NB4 (cell line): ENCODE results near the gene AKIRIN1.
A peak's percentile ranks its signal among the peaks of the same experiment; 100 is the strongest.
"Not testable (repeated sequence)": the region's sequence is repeated elsewhere in the genome, so short reads cannot be mapped to it uniquely, and the experiment has no call there.

Source experiments
- DNase-seq: peaks from one replicate; pipeline ENCODE4 v3.0.0; 2010; ENCODE audit warnings: low read depth
- H3K4me3 ChIP-seq: one replicate; pipeline ENCODE4 v1.5.1; 2011; ENCODE audit warnings: mild to moderate bottlenecking, low read depth, low read length, moderate library complexity
- MAX ChIP-seq: IDR thresholded peaks from 2 replicates; pipeline ENCODE4 v1.6.1; 2011; ENCODE audit warnings: low read depth, low read length
- MYC ChIP-seq: IDR thresholded peaks from 2 replicates; pipeline ENCODE4 v1.6.1; 2011; ENCODE audit warnings: low read depth, low read length
- POLR2A ChIP-seq: IDR thresholded peaks from 2 replicates; pipeline ENCODE4 v1.6.1; 2011; ENCODE audit warnings: mild to moderate bottlenecking; ENCODE audit not compliant: insufficient read length; ENCODE audit errors: extremely low read depth
- TF ChIP-seq, protein P1 (sequence below): IDR thresholded peaks from one replicate; pipeline ENCODE4 v1.5.1; 2012; ENCODE audit warnings: low read depth, low read length

Gene AKIRIN1

DNA sequence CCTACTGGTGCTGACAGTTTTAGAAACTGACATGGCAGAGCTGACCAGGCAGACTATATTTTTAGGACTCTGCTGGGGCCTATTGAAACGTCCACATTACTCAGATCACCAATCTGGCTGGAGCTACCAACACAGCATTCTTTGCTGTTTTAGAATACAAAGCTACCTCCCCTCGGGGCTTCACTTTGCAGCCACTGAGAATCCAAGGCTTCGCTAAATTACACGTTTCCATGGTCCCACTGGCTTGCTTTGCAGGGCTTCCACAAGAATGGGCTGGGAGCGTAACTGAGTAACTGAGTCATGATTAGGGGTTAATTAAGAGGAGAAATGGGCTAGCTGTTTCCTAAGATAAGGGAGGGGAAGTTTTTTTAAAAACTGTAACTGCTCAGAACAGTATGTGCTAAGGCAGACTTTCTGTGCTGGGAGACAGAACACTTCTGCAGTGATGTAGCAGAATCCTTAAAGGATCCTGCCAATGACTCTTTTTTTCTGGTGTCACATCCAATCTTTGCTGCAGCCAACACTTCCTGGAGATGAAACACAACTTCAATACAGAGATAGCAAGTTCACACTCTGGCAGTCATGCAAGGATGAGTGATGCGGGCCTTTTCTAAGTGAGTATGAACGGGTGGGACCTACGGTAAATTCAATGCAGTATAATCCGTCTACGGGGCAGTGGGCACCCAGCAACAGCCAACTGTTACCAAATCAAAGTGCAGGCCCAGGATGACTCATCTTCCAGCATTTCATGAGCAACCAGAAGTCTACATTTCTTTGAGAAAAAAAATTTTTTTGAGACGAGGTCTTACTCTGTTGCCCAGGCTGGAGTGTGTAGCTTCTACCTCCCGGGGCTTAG is 56.5 kb downstream of the AKIRIN1 start:
- no peak overlapping the region for H3K4me3 ChIP-seq
- TF ChIP-seq MAX, result no peak
- TF ChIP-seq POLR2A, result no peak
- no peak for TF ChIP-seq MYC
- TF ChIP-seq, protein P1, sequence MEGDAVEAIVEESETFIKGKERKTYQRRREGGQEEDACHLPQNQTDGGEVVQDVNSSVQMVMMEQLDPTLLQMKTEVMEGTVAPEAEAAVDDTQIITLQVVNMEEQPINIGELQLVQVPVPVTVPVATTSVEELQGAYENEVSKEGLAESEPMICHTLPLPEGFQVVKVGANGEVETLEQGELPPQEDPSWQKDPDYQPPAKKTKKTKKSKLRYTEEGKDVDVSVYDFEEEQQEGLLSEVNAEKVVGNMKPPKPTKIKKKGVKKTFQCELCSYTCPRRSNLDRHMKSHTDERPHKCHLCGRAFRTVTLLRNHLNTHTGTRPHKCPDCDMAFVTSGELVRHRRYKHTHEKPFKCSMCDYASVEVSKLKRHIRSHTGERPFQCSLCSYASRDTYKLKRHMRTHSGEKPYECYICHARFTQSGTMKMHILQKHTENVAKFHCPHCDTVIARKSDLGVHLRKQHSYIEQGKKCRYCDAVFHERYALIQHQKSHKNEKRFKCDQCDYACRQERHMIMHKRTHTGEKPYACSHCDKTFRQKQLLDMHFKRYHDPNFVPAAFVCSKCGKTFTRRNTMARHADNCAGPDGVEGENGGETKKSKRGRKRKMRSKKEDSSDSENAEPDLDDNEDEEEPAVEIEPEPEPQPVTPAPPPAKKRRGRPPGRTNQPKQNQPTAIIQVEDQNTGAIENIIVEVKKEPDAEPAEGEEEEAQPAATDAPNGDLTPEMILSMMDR, result no peak
- DNase-seq, result peak; percentile 53

GRCh38 chr1:39048745-39049370 is 57.8 kb downstream of the AKIRIN1 start:
- H3K4me3 ChIP-seq, result no peak overlapping the region
- no peak for TF ChIP-seq POLR2A
- TF ChIP-seq, protein P1, result no peak
- TF ChIP-seq MAX, result no peak
- TF ChIP-seq MYC, result no peak
- no peak for DNase-seq

- H3K4me3 ChIP-seq, result no peak overlapping the region
- no peak for DNase-seq
- TF ChIP-seq POLR2A, result no peak
- TF ChIP-seq, protein P1, result no peak
- no peak for TF ChIP-seq MAX
- no peak for TF ChIP-seq MYC
These were observed 58.9 kb downstream of the AKIRIN1 start for GRCh38 chr1:39050001-39050400.

- not testable (repeated sequence) for DNase-seq, H3K4me3 ChIP-seq
These were observed 60.2 kb downstream of the AKIRIN1 start for GRCh38 chr1:39051193-39051850.

DNA sequence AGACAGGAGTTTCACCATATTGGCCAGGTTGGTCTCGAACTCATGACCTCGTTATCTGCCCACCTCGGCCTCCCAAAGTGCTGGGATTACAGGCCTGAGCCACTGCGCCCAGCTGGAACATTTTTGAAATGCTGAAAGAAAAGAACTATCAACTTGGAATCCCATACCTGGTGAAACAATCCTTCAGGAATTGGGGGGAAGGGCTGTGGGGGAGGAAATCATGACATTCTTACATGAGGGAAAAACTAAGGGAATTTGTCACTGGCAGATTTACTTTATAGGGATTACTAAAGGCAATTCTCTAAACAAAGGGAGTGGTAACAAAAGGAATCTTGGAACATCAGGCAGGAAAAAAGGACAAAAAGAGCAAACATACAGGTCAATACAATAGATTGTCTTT is 60.9 kb downstream of the AKIRIN1 start:
- no peak overlapping the region for H3K4me3 ChIP-seq
- no peak for DNase-seq
- TF ChIP-seq MYC, result no peak
- no peak for TF ChIP-seq MAX
- TF ChIP-seq POLR2A, result no peak
- TF ChIP-seq, protein P1, result no peak

GRCh38 chr1:39055213-39055710 is 64.2 kb downstream of the AKIRIN1 start:
- H3K4me3 ChIP-seq, DNase-seq: not testable (repeated sequence)
